Effector memory CD4-positive, alpha-beta T cell (primary cell): Measurements from ENCODE around the gene ZBTB7B.

Experiments used
- DNase-seq, 3 donors: peaks; one replicate each; pipeline ENCODE4 v3.0.0-alpha.2; 2020
- H3K27ac ChIP-seq: 2 replicates; pipeline ENCODE4 v1.7.0; 2013; ENCODE audit warnings: mild to moderate bottlenecking, low read length, moderate library complexity; ENCODE audit not compliant: insufficient read depth, poor library complexity, severe bottlenecking
- H3K27me3 ChIP-seq: replicated peaks from 2 replicates; pipeline ENCODE4 v1.7.0; 2013; ENCODE audit warnings: mild to moderate bottlenecking, low read length; ENCODE audit not compliant: insufficient read depth, control insufficient read depth, poor library complexity, severe bottlenecking
- H3K36me3 ChIP-seq: 2 replicates; pipeline ENCODE4 v1.7.0; 2013; ENCODE audit warnings: mild to moderate bottlenecking, low read length, moderate library complexity; ENCODE audit not compliant: control insufficient read depth, insufficient read depth
- H3K4me1 ChIP-seq: 2 replicates; pipeline ENCODE4 v1.7.0; 2013; ENCODE audit warnings: low read length, mild to moderate bottlenecking; ENCODE audit not compliant: control insufficient read depth, insufficient read depth, poor library complexity, severe bottlenecking
- H3K4me3 ChIP-seq: 2 replicates; pipeline ENCODE4 v1.7.0; 2013; ENCODE audit warnings: low read length, low read depth, mild to moderate bottlenecking; ENCODE audit not compliant: insufficient read depth, poor library complexity, severe bottlenecking
- H3K9me3 ChIP-seq: 2 replicates; pipeline ENCODE4 v1.7.0; 2013; ENCODE audit warnings: mild to moderate bottlenecking, low read length, moderate library complexity; ENCODE audit not compliant: control insufficient read depth

ZBTB7B gene

DNA sequence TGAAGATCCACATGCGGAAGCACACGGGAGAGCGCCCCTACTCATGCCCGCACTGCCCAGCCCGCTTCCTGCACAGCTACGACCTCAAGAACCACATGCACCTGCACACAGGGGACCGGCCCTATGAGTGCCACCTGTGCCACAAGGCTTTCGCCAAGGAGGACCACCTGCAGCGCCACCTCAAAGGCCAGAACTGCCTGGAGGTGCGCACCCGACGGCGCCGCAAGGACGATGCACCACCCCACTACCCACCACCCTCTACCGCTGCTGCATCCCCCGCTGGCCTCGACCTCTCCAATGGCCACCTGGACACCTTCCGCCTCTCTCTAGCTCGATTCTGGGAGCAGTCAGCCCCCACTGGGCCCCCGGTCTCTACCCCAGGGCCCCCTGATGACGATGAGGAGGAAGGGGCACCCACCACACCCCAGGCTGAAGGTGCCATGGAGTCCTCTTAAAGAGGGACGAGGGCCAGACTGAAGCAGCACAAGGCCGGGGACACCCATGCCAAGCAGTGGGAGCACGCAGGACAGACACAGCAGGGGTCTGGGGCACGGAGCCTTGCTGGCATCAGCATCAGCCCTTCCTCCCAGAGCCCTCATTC, 13.7 kb downstream of the ZBTB7B start:
- Histone ChIP-seq H3K4me3 (peak overlapping the region; percentile 37), H3K9me3 (no peaks in the 10 kb centered on the region), H3K4me1 (peaks cover 69% of the 10 kb centered on the region), H3K36me3 (peaks cover 31% of the 10 kb centered on the region), H3K27ac (peak overlapping the region; percentile 77), H3K27me3 (no peaks in the 10 kb centered on the region)
- DNase-seq = no peak

DNA sequence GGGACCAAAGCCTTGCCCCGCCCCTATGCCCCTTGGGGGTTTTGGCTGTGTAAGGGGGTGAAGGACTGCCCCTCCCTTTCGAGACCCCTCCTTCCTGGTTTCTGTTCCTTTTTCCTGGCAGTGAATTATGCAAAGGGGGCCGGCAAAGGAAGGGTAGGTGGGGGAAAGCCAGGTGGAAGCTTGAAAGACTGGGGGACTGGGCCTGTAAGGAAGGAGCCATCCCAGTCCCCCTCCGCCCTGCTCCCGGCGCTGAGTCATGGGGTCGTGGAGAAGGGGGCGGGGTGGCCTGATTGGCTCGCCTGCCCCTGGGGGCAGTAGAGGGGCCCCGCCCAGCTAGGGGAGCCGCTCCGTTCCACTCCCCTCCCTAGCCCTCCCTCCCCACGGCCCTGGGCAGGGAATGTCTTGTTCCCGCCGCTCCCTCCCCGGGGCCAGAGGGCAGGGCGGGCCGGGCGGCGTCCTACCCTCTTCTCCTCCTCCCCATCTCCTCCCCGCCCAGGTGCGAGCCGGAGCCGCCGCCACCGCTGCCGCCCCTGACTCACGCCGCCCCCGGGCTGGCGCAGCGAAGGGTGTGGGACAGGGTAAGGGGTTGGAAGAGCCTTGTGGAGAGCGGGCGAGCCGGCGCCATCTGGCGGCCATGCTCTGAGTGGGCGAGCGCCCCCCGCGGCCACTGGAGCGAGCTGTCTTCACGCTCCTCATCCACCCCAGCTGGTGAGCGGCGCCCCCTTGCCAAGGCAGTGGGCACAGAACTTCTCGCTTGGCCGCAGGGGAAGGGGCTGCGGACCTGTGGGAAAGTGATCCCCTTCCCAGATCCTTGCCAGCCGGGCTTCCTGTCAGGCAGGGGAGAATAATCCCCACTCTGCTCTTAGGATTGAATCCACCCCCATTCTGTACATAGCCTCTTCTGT, 14.7 kb downstream of the ZBTB7B start:
- peaks cover 59% of the 10 kb centered on the region for H3K4me1 ChIP-seq
- peak overlapping the region; percentile 77 for H3K27ac ChIP-seq
- H3K4me3 ChIP-seq = peak overlapping the region; percentile 37

DNA sequence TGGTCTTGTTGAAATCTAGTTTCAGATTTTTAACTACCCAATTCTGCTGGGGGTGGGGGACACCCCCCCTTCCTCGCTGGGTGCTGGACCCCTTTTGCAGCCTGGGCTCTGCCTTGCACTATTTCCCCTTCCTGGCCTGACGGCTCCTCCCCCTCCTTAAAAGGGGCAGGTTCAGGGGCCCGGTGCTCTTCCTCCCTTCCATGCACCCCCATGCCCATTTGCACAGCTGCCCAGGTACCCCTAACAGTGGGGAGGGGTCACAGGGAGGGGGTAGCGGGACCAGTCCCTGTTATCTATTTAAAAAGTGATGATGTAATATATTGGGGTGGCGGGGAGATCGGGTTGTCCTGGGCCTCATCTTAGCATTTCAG, 15.3 kb downstream of the ZBTB7B start:
- Histone ChIP-seq H3K27me3 (no peaks in the 10 kb centered on the region), H3K4me3 (no peak overlapping the region), H3K9me3 (no peaks in the 10 kb centered on the region), H3K27ac (peak overlapping the region; percentile 77), H3K4me1 (peaks cover 53% of the 10 kb centered on the region), H3K36me3 (peaks cover 31% of the 10 kb centered on the region)
- no peak for DNase-seq

More for the DNA sequence above, 14.7 kb downstream of the ZBTB7B start:
- no peaks in the 10 kb centered on the region for H3K27me3 ChIP-seq
- peak; percentile 82 to 84 (median 84) for DNase-seq
- H3K36me3 ChIP-seq = peaks cover 31% of the 10 kb centered on the region
- no peaks in the 10 kb centered on the region for H3K9me3 ChIP-seq

DNA sequence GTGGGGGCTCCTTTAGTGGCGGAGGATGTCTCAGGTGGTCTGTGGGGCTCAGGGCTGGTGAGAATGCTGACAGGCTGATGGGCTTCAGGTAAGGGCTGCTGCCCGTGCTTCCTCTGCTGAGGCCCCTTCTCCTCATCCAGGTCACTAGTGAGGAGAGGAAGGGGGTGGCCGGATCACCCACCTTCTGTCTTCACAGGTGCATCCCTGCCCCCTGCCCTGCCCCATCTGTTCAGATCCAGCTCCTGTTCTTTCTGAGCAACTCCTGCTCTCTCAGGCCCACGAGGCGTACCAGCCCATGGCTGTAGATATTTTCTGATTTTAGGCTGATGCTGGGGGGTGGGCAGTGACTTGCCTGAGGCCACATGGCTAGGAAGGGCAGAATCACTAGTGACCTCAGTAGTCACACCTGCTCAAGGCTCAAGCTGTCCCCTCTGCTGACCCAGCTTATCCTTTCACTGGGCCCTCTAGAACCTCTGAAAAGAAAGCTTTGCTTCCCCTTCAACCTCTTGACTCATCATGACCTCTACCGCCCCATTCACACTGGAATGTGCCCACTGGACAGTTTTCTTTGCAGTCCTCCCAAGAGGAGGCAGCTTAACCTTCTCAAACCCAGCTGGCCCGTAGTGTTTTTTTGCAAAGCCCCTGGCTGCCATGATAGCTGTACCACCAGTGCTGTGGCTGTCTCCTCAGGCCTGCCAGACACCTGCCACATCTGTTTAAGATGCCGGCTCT, 16.2 kb downstream of the ZBTB7B start:
- H3K4me3 ChIP-seq = no peak overlapping the region
- peaks cover 31% of the 10 kb centered on the region for H3K36me3 ChIP-seq
- no peak for DNase-seq
- no peaks in the 10 kb centered on the region for H3K9me3 ChIP-seq
- H3K4me1 ChIP-seq = peaks cover 45% of the 10 kb centered on the region
- H3K27ac ChIP-seq = peak overlapping the region; percentile 77
- H3K27me3 ChIP-seq = no peaks in the 10 kb centered on the region

DNA sequence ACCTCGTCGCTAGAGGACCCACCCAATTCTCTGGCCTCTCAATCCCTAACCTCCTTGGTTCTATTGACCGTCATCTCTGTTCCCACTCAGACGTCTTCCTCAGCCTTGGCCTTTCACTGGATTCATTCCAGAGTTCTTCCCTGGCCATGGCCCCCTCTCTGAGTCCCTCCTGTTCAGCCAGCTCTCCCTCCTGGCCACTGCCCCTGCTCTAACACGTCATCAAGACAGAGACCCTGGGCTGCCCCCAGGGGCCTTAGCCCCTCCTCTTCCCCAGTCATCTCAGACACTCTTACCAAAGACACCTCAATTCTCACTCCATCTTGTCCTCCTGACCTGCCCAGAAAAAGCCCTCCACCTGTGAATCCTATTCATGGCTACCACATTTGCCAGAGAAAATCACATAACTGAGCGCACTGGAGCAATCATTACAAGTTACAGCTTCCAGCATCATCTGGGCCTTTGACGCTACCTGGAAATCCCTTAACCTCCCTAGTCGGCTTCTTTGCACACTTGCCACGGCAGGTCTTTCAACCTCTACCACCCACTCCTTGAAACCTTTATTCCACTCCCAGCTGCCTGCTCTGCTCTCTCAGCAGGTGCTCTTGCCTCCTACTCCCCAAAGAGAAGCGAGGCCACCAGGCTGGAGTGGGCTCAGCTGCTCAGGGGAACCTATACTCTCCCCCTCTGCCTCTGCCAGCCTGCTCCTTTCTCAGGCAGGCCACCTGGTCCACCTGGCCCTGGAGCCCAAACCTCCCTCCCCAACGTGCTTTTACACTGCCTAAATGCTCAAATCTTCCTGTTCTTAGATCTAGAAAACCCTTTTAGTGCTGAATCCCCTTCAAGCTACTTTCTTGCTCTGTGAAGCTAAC, 17.0 kb downstream of the ZBTB7B start:
- Histone ChIP-seq H3K4me3 (no peak overlapping the region), H3K9me3 (no peaks in the 10 kb centered on the region), H3K4me1 (peaks cover 36% of the 10 kb centered on the region), H3K27me3 (no peaks in the 10 kb centered on the region), H3K27ac (peak overlapping the region; percentile 5), H3K36me3 (peaks cover 24% of the 10 kb centered on the region)
- DNase-seq = no peak

DNA sequence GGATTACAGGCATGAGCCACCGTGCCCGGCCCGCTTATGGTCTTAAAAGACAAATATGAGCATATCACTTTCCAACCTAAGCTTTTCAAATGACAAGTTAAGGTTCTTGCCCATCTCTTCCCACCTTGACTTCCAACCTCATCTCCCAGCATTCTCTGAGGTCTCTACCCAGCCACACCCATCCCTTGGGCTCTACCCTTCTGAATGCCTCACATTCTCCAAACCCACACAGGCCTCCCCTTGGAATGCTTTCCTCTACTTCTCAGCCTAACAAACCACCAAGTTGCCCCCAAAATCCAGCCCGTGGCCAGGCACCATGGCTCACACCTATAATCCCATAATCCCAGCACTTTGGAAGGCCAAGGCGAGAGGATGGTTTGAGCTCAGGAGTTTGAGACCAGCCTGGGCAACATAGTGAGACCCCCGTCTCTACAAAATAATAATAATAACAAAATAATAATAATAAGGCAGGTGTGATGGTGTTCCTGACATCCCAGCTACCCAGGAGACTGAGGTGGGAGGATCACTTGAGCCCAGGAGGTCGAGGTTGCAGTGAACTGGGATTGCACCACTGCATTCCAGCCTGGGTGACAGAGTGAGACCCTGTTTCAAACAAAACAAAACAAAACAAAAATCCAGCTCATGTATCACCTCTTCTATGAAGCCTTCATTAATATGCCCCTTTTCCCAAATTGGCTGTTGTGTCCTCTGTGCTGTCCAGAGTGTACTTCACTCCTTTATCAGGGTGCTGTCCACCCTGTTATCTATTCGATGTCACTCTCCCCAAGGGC, 19.7 kb downstream of the ZBTB7B start:
- Histone ChIP-seq H3K4me3 (no peak overlapping the region), H3K27me3 (no peaks in the 10 kb centered on the region), H3K4me1 (peaks cover 9% of the 10 kb centered on the region), H3K27ac (no peak overlapping the region), H3K36me3 (peaks cover 11% of the 10 kb centered on the region), H3K9me3 (no peaks in the 10 kb centered on the region)
- no peak for DNase-seq

DNA sequence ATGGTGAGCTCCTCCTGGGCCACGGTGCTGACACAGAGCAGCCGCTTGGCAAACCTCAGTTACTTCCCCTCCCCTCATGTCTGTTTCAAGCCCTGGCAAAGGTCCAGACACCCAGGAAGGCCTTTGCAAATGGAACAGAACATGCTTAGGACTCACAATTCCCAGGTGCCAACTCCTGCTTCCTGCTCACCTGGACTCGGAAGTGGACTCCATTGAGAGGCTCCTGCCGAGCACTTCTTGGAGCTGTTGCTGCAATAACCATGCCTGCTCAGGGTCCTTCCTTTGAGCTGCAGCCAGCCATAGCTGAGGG, 20.3 kb downstream of the ZBTB7B start:
- H3K9me3 ChIP-seq = no peaks in the 10 kb centered on the region
- no peak overlapping the region for H3K27ac ChIP-seq
- H3K4me3 ChIP-seq = no peak overlapping the region
- H3K36me3 ChIP-seq = peaks cover 11% of the 10 kb centered on the region
- H3K27me3 ChIP-seq = no peaks in the 10 kb centered on the region
- DNase-seq = no peak
- peaks cover 4% of the 10 kb centered on the region for H3K4me1 ChIP-seq

DNA sequence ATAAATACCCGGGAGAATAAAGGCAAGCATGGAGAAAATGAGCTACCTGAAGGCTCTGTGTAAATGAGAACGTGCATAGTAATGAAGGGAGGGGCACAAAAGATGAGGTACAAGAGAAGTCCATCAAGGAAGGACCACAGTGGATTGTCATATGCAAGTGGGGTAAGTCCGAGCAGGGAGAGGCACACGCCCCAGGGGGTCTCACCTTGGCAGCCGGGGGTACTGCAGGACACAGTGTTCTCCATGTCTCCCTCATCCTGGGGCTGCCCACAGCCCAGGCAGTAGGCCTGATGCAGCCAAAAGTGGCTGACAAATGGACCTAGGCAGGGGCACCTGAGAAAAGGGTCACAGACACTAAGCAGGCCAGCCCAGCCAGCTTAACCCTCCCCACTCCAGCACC, 21.0 kb downstream of the ZBTB7B start:
- Histone ChIP-seq H3K27me3 (no peaks in the 10 kb centered on the region), H3K9me3 (no peaks in the 10 kb centered on the region), H3K36me3 (peaks cover 8% of the 10 kb centered on the region), H3K4me1 (no peaks in the 10 kb centered on the region), H3K4me3 (no peak overlapping the region), H3K27ac (no peak overlapping the region)
- DNase-seq = no peak

DNA sequence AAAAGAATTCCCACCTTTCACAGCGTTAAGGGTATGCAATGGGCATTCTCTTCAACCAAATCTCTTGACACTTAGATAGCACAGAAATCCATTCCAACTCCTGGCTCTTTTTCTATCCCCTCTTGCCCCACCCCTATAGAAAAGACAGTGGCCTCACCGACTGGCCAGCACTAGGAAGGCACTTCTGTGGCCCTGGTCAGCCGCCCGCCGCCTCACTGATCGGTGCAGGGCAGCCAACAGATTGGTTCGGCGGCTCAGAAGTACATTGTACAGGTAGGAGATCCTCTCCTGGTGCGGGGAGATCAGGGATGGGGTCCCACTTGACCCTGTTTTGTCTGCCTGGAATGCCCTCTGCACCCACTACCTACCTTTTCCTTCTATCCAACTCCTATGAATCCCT, 21.7 kb downstream of the ZBTB7B start:
- Histone ChIP-seq H3K27ac (no peak overlapping the region), H3K4me1 (no peaks in the 10 kb centered on the region), H3K27me3 (no peaks in the 10 kb centered on the region), H3K9me3 (no peaks in the 10 kb centered on the region), H3K36me3 (peaks cover 1% of the 10 kb centered on the region), H3K4me3 (no peak overlapping the region)
- DNase-seq = no peak
